Stomach smooth muscle (tissue), 2 donors: Measurements from ENCODE around the gene MYO3B.

Experiments used
- H3K27ac ChIP-seq: one replicate; pipeline ENCODE4 v1.7.0; 2013; ENCODE audit warnings: mild to moderate bottlenecking, low read length, inconsistent platforms
- H3K27me3 ChIP-seq, 2 donors: one replicate each; pipeline ENCODE4 v1.7.0; 2013; ENCODE audit warnings: low read length in 2 of 2; ENCODE audit not compliant: insufficient read depth in 2 of 2, control insufficient read depth in 1 of 2
- H3K36me3 ChIP-seq, 2 donors: one replicate each; pipeline ENCODE4 v1.7.0; 2013; ENCODE audit warnings: low read length in 2 of 2; ENCODE audit not compliant: control insufficient read depth in 2 of 2, insufficient read depth in 2 of 2
- H3K4me1 ChIP-seq: one replicate; pipeline ENCODE4 v1.7.0; 2013; ENCODE audit warnings: low read length; ENCODE audit not compliant: control insufficient read depth, insufficient read depth
- H3K4me3 ChIP-seq, 2 donors: one replicate each; pipeline ENCODE4 v1.7.0; 2013; ENCODE audit warnings: low read length in 2 of 2
- H3K9ac ChIP-seq, 2 donors: one replicate each; pipeline ENCODE4 v1.7.0; 2013; ENCODE audit warnings: low read length in 2 of 2, mild to moderate bottlenecking in 1 of 2
- H3K9me3 ChIP-seq, 2 donors: one replicate each; pipeline ENCODE4 v1.7.0; 2013; ENCODE audit warnings: low read length in 2 of 2; ENCODE audit not compliant: control insufficient read depth in 2 of 2
- donor health status: healthy.
- donor health status: Pancreatic carcinoma.

Gene MYO3B

GRCh38 chr2:170247333-170247732, 69.4 kb downstream of the MYO3B start:
- H3K4me1 ChIP-seq: no peaks in the 10 kb centered on the region
- H3K9me3 ChIP-seq: no peaks in the 10 kb centered on the region
- H3K36me3 ChIP-seq: no peaks in the 10 kb centered on the region
- no peak overlapping the region for H3K9ac ChIP-seq
- peaks cover 0 to 2% of the 10 kb centered on the region in 2 donors for H3K27me3 ChIP-seq
- H3K27ac ChIP-seq: no peak overlapping the region
- H3K4me3 ChIP-seq: no peak overlapping the region

- Histone ChIP-seq H3K27me3 (peaks cover 0 to 2% of the 10 kb centered on the region in 2 donors), H3K9ac (no peak overlapping the region), H3K9me3 (no peaks in the 10 kb centered on the region), H3K4me3 (no peak overlapping the region), H3K27ac (no peak overlapping the region), H3K36me3 (no peaks in the 10 kb centered on the region), H3K4me1 (no peaks in the 10 kb centered on the region)
Measured at GRCh38 chr2:170247882-170248393, 70.0 kb downstream of the MYO3B start.

DNA sequence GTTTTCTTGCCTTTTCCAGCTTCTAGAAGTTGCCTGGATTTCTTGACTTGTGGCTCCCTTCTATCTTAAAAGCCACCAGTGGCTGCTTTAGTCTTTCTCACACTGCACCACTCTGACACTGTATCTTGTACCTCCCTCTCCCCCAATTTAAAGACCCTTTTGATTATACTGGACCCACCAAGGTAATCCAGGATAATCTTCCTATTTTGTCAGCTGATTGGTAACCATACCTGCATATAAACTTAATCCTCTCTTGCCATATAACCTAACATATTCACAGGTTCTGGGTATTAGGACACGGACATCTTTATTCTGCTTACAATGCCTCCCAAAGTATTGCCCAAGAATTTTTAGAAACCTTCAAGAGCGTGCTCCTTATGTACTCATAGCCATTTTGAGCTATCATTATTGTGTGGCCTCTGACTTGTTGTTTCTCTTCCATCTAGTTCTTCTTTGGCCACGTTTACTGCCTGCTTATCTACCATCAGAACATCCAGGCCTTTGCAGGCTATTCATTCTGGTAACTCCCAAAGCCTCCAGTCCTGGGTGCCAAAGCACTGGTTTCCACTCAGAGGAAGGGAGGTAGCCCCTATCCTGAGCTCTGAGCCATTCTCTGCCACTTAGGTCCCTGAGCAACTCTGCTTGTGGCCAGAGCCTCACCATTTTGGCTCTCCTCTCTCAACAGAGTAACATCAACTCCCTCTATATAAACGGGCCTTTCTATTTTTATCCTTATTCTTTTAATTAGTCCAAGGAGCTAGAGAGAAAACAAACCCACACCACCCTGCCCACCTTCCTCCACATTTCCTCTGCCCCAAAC, 70.8 kb downstream of the MYO3B start:
- Histone ChIP-seq H3K4me1 (no peaks in the 10 kb centered on the region), H3K9ac (no peak overlapping the region), H3K9me3 (no peaks in the 10 kb centered on the region), H3K27me3 (peaks cover 0 to 2% of the 10 kb centered on the region in 2 donors), H3K4me3 (no peak overlapping the region), H3K36me3 (no peaks in the 10 kb centered on the region), H3K27ac (no peak overlapping the region)

DNA sequence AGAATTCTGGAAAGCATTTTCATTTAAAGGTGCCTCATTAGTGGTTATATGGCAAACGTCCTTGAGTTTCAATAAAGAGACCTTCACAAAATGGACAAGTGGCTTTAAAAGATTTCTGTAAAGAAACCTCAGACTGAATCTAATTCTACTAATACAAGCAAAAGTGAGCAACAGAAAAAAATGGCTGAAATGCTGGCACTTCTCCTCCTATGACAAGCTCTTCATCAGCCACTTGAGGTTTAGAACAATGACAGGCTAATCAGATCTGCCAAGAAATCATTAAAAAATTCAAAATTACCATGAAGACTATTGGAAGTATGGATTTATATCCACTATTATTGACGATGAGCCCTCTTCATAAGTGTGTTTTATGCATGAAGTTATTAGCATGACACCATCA, 71.8 kb downstream of the MYO3B start:
- Histone ChIP-seq H3K4me1 (no peaks in the 10 kb centered on the region), H3K27ac (no peak overlapping the region), H3K36me3 (no peaks in the 10 kb centered on the region), H3K9ac (no peak overlapping the region), H3K4me3 (no peak overlapping the region), H3K9me3 (no peaks in the 10 kb centered on the region), H3K27me3 (peaks cover 0 to 1% of the 10 kb centered on the region in 2 donors)

DNA sequence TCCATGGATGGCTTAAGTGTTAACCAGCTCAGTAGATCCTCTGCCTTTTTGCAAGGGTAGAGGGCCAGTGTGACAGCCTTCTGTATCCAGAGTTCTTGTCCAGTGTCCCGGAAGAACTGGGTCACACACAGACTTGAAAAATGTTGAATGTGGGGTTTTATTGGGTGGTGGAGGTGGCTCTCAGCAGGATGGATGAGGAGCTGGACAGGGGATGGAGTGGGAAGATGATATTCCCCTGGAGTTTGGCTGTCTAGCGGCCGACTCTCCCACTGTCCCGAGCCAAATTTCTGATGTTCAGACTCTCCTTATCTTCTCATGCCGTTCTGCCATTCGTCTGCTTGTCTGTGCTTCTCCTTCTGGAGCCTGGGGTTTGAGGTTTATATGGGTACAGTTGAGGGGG, 72.6 kb downstream of the MYO3B start:
- no peaks in the 10 kb centered on the region for H3K27me3 ChIP-seq
- H3K4me1 ChIP-seq: no peaks in the 10 kb centered on the region
- H3K9me3 ChIP-seq: no peaks in the 10 kb centered on the region
- H3K4me3 ChIP-seq: no peak overlapping the region
- no peaks in the 10 kb centered on the region for H3K36me3 ChIP-seq
- no peak overlapping the region for H3K27ac ChIP-seq
- H3K9ac ChIP-seq: no peak overlapping the region

- H3K9ac ChIP-seq: no peak overlapping the region
- H3K27me3 ChIP-seq: no peaks in the 10 kb centered on the region
- no peak overlapping the region for H3K4me3 ChIP-seq
- no peak overlapping the region for H3K27ac ChIP-seq
- H3K36me3 ChIP-seq: no peaks in the 10 kb centered on the region
- no peaks in the 10 kb centered on the region for H3K4me1 ChIP-seq
- H3K9me3 ChIP-seq: no peaks in the 10 kb centered on the region
Measured at GRCh38 chr2:170252414-170252813, 74.5 kb downstream of the MYO3B start.

GRCh38 chr2:170253721-170254230, 75.8 kb downstream of the MYO3B start:
- Histone ChIP-seq H3K4me1 (no peaks in the 10 kb centered on the region), H3K4me3 (no peak overlapping the region), H3K9ac (no peak overlapping the region), H3K9me3 (no peaks in the 10 kb centered on the region), H3K27me3 (no peaks in the 10 kb centered on the region), H3K36me3 (no peaks in the 10 kb centered on the region), H3K27ac (no peak overlapping the region)

DNA sequence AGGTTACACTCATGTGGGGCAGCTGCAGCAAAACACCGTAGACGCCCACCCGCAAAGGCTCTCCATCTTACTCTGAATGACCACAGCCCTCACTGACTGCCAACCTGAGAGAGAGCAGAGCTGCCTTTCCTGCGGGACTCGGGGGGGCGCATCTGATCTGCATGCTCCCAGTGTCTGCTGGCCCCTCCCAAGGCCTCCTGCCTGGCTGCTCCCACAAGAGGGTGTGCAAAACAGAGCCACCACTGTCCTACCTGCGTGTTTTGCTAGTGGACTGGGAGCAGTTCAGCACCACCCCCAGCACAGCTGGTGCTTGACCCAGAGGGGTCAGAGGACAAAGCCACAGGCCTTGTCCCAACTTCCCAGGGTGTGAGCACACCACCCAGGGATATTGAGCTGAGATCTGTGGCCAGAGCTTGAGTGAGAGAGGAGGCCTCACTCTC, 76.4 kb downstream of the MYO3B start:
- Histone ChIP-seq H3K9me3 (no peaks in the 10 kb centered on the region), H3K27me3 (no peaks in the 10 kb centered on the region), H3K27ac (no peak overlapping the region), H3K4me1 (no peaks in the 10 kb centered on the region), H3K9ac (no peak overlapping the region), H3K36me3 (no peaks in the 10 kb centered on the region), H3K4me3 (no peak overlapping the region)

- Histone ChIP-seq H3K9ac (no peak overlapping the region), H3K4me3 (no peak overlapping the region), H3K27me3 (no peaks in the 10 kb centered on the region), H3K27ac (no peak overlapping the region), H3K9me3 (peaks cover 0 to 1% of the 10 kb centered on the region in 2 donors), H3K4me1 (no peaks in the 10 kb centered on the region), H3K36me3 (no peaks in the 10 kb centered on the region)
Measured at GRCh38 chr2:170255137-170255536, 77.2 kb downstream of the MYO3B start.

DNA sequence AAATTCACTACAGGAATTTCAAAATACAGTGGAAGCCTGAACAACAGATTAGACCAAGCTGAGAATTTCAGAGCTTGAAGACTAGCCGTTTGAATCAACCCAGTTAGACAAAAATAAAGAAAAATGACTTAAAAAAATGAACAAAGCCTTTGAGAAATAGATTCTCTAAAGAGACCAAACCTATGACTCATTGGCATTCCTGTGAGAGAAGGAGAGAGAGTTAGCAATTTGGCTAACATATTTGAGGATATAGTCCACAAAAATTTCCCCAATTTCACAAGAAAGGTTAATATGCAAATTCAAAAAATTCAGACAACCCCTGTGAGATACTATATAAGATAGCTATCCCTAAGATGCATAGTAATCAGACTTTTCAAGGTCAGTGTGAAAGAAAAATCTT, 78.0 kb downstream of the MYO3B start:
- no peaks in the 10 kb centered on the region for H3K27me3 ChIP-seq
- H3K27ac ChIP-seq: no peak overlapping the region
- H3K36me3 ChIP-seq: no peaks in the 10 kb centered on the region
- H3K4me1 ChIP-seq: no peaks in the 10 kb centered on the region
- H3K9me3 ChIP-seq: peaks cover 0 to 4% of the 10 kb centered on the region in 2 donors
- no peak overlapping the region for H3K9ac ChIP-seq
- no peak overlapping the region for H3K4me3 ChIP-seq

- Histone ChIP-seq H3K9ac (no peak overlapping the region), H3K27ac (no peak overlapping the region), H3K9me3 (peaks cover 4% of the 10 kb centered on the region in 2 donors), H3K4me1 (no peaks in the 10 kb centered on the region), H3K4me3 (no peak overlapping the region), H3K27me3 (no peaks in the 10 kb centered on the region), H3K36me3 (no peaks in the 10 kb centered on the region)
Measured at GRCh38 chr2:170258382-170258781, 80.4 kb downstream of the MYO3B start.
